HG02678 (cell line): ENCODE results near the gene CAMK1G.

ENCODE experiments used
- ATAC-seq: cut with Tn5 transposase; IDR thresholded peaks from one replicate; pipeline ENCODE4 v1.9.1; 2021; ENCODE audit warnings: mild to moderate bottlenecking, moderate library complexity; ENCODE audit not compliant: unreplicated experiment

CAMK1G gene

GRCh38 chr1:209633335-209633997 is 50.0 kb downstream of the CAMK1G start:
- no peak for ATAC-seq

- ATAC-seq = no peak
These were observed 50.7 kb downstream of the CAMK1G start for GRCh38 chr1:209634005-209634737.

DNA sequence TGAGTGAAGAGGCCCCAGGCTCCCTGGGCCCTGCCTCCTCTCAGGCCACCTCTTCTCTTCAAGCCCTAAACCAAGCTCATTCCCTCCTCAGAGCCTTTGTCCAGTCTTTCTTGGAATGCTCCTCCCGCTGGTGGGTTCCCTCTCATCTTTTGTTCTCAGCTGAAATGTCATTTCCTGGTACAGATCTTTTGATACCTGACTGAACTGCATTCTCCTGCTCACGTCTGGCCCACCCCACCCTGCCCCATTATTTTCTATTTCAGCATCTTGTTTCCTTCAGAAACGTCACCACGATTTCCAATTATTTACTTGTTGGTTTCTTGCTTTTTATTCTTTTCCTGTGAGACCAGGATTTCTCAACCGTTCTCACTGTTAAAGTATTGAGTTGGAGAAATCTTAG is 52.3 kb downstream of the CAMK1G start:
- ATAC-seq = no peak

DNA sequence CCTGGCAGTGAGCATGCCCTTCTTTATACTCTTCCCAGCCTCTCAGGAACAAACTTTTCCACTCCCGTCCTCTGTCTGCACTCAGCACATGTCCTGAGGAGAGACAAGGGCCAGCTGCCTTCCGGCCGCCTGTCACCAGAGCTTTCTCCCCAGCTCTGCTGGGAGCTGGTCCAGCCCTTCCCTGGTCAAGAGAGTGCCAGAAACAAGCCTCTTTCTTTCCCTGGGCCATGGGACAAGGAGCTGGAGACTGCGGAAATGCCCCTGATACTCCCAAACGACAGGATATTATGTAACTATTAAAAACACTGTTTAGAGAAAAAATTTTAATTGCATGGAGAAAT is 58.3 kb downstream of the CAMK1G start:
- ATAC-seq = no peak

GRCh38 chr1:209642816-209643215 is 59.3 kb downstream of the CAMK1G start:
- ATAC-seq = no peak

DNA sequence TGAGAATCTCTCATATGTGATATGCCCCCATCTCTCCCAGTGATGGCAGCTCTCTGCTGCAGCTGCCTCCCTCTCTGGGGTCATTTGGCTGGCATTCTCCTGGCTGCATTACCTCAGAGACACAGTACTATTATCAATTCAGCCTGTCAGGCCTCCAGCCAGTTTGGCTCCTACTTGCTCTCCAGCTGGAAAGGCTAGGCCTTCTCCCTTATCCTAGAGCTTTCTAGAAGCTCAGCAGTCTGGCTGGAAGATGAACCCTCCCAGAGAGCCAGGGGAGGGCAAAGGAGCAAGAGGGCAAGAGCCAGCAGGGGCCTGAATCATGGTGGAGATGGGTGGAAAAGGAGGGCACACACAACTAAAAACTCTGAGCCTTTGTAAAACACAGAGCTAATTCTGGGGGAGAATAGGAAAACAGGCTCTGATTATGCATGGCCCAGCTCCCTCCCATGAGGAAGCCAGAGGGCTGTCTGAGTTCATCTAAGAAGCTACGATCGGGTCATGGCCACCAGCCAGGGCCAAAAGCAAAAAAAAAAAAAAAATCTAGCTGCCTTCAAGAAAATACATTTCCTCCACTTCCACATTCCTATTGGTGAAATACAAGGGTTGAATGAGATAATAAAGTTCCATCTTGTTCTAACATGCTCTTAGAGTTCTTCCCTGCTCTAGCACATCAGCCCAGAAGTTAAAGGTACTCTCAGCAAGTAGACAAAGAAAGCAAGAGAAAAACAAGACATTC is 59.9 kb downstream of the CAMK1G start:
- no peak for ATAC-seq

DNA sequence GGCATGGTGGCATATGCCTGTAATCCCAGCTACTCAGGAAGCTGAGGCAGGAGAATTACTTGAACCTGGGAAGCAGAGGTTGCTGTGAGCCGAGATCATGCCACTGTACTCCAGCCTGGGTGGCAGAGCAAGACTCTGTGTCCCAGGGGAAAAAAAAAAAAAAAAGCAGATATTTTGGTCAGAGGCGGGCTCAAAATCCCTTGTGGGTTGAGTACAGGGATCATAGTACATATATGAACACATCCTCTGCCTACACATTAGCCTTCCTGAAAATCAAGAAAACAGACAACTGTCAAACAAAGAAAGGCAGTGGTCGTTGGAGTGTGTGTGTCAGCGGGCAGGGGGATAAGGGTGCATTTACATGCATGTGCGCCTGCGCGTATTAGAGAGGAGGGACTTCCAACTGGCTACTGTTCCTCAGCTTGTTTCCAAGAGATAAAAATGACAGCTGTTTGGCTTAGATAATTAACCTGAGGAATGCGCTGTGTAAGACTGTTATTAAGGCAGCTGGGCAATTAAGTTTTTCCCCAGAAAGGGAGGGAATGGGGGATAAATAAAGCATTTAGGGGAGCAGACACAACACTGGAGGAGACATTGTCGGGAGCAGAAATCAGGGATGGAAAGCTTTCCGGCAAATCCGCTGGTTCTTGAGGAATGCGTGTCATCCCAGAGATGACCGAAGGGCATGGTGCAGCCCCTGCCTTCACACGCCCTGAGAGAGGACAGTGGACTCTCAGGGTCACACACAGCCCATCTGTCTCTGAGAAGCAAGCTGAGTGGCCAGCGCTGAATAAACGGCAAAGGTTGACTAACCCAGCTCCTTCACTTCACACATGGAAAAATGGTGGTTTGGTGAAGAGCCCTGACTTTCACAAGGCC is 62.3 kb downstream of the CAMK1G start:
- no peak for ATAC-seq

- no peak for ATAC-seq
These were observed 63.0 kb downstream of the CAMK1G start for GRCh38 chr1:209646558-209646957.

- ATAC-seq = no peak
These were observed 63.6 kb downstream of the CAMK1G start for GRCh38 chr1:209647156-209647555.

DNA sequence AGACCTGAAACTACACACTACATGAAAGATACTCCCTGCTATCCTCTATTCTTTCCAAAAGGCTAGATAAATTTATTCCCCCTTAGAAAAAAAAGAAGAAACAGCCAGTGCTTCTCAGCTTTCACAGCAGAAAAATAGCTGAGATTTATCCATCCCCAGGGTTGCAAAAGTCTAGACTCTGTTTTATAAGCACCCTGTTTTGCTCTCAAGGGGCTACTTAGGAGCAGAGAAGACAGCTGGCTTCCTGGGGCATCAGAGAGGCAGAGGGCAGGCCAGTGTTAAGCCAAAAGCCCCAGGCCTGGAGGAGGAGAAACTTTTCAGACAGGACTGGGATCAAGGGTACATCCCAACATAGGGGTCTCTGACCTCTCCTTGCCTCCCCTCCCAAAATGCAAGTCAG is 64.8 kb downstream of the CAMK1G start:
- ATAC-seq = no peak

GRCh38 chr1:209648931-209649776 is 65.6 kb downstream of the CAMK1G start:
- no peak for ATAC-seq

- no peak for ATAC-seq
These were observed 66.9 kb downstream of the CAMK1G start for GRCh38 chr1:209650454-209650853.

- ATAC-seq = peak; percentile 58
These were observed 67.6 kb downstream of the CAMK1G start for GRCh38 chr1:209651138-209651587.

DNA sequence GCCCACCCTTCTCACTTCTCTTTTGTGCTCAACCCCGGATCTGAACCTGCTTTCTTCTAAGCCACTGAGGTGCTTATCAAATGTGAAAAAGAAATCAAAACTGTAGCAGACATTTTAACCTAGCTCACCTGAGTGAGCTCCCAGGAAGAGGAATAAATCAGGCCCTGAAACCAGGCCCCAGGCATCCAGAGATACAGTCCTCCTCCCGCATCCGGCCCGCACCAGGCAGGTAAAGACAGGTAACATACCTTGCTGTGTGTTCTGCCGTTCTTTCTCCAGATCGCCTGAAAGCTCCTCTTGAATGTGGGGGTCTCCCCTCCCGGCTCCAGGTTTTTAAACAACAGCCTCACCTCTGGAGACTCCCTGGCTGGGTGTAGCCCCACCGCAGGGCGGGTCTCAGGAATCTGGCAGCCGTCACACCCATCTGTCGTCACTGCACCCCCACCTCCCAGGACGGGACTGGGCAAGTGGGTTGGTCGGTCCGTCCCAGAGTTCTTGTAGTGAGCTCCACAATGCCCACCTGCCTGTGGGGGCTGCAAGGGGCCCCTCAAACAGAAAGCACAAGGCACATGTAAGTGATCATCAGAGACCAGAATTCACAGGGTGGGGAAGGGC is 68.7 kb downstream of the CAMK1G start, which contains the start of gene LAMB3:
Gene LAMB3 (minus strand): TSS at position 305 of the 615 bp plus-strand sequence. CDS start 1,481 bp downstream, outside the sequence.
- no peak for ATAC-seq

DNA sequence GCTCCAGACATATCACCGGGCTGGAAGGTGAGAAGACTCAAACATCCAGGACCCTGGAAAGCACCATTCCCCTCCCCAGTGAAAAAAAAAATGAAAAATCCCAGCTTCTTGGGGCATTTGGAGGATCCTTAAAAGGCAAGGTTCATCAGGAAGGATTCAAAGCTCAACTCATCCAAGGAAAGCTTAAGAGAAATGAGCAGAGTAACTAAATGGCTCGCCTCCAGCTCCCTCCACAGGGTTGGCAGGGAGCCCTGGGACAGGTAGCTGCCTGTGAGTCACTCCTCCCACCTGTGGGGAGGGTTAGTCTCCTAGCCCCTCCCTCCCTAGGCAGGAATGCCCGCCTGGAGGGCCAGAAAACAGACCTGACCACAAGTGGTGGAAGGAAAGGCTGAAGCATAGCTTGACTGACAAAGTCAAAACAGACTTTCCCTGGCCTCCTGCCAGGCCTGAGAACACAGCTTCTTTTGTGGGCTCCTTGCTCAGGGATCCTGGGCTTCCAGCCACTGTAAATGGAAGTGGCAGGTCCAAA is 69.4 kb downstream of the CAMK1G start:
- peak; percentile 33 for ATAC-seq

DNA sequence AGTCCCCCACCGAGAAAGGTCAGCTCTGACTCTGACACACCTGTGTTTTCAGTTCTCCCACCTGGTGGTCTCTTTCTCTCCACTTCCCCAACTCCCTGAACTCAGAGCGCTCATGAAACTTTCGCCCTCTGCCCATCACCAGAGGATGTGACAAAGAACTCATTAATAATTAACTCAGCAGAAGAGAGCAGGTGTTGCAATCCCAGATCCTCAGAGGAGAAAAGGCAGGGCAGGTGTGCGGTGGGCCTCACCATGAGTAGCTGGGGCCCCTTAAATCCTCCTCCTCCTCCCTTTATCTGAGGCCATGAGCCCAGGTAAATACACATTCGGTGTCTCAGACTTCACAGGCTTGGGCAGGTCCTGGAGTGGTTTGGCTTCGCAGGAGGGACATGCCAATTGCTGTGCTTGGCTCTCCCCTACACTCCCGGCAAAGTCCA is 70.4 kb downstream of the CAMK1G start:
- peak; percentile 59 for ATAC-seq

GRCh38 chr1:209655411-209656231 is 72.1 kb downstream of the CAMK1G start:
- ATAC-seq = no peak

GRCh38 chr1:209657140-209657879 is 73.8 kb downstream of the CAMK1G start:
- ATAC-seq = no peak
